ENCODE results near the gene DTHD1. TPM values are rescaled to one million over a fixed set of nuclear protein-coding genes. Genes with fewer than 3 reads are reported as not detected.

DTHD1 gene
- total RNA-seq, 3 donors from 2014 or later (not counting 1 experiment from before 2014, with no cell fraction given): 67.0 to 95.4 (median 81.5) TPM

DNA sequence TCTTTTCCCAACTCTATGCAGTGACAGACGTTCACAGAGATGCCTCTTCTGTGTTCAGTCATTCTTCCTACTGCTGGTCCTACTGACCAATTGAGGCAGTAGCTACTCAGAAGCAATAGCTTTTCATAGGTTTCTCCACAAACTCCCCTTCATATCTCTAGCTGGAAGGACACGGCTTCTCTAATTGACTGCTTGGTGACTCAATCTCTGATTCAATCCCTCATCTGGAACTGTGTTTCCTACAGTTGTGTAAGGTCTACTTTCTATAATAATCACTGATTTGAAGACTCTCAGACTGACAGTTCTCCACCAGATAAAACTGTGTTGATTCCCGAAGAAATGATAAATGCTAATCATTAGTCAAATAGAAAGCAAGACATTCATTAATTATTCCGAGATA lies 111.5 kb downstream of the DTHD1 start:
- no peaks in the 10 kb centered on the region for H3K9me3 ChIP-seq (ENCODE audit: control insufficient read depth, insufficient read depth, low read length)
- no peak overlapping the region for H3K4me3 ChIP-seq (ENCODE audit: low read length)
- Mint-ChIP-seq H3K4me3 (no peak overlapping the region), H3K36me3 (no peaks in the 10 kb centered on the region), H3K9me3 (no peaks in the 10 kb centered on the region), H3K4me1 (no peaks in the 10 kb centered on the region), H3K27me3 (ENCODE audit: low read depth in 2 of 2) (peaks cover 34 to 66% of the 10 kb centered on the region in 2 donors), H3K27ac (no peak overlapping the region)
- 85% methylated on average over 2 of the region's 4 CpGs for WGBS (ENCODE audit: insufficient coverage)
- TF ChIP-seq, protein P1, sequence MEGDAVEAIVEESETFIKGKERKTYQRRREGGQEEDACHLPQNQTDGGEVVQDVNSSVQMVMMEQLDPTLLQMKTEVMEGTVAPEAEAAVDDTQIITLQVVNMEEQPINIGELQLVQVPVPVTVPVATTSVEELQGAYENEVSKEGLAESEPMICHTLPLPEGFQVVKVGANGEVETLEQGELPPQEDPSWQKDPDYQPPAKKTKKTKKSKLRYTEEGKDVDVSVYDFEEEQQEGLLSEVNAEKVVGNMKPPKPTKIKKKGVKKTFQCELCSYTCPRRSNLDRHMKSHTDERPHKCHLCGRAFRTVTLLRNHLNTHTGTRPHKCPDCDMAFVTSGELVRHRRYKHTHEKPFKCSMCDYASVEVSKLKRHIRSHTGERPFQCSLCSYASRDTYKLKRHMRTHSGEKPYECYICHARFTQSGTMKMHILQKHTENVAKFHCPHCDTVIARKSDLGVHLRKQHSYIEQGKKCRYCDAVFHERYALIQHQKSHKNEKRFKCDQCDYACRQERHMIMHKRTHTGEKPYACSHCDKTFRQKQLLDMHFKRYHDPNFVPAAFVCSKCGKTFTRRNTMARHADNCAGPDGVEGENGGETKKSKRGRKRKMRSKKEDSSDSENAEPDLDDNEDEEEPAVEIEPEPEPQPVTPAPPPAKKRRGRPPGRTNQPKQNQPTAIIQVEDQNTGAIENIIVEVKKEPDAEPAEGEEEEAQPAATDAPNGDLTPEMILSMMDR (IDR thresholded peaks at IDR 0.05): no peak
- no peak overlapping the region for H3K27ac ChIP-seq (ENCODE audit: low read length)
- no peaks in the 10 kb centered on the region for H3K4me1 ChIP-seq (ENCODE audit: control insufficient read depth, insufficient read depth, low read length)
- intact Hi-C loops (cut with micrococcal nuclease): no loop called here
- peaks cover 16% of the 10 kb centered on the region for H3K27me3 ChIP-seq (ENCODE audit: control insufficient read depth, insufficient read depth, low read length)
- no peak for DNase-seq
- no peaks in the 10 kb centered on the region for H3K36me3 ChIP-seq (ENCODE audit: control insufficient read depth, insufficient read depth, low read length)
- no peak for ATAC-seq

Other genes starting within 250 kb of the DTHD1 start
- gene ARAP2, start 37.1 kb upstream of the DTHD1 start, total RNA-seq: 100 to 1,000 TPM; 199 to 295 (median 270) TPM